Lung microvascular endothelial cell (primary cell): ENCODE results near the gene DCAF8L2. TPM values are rescaled to one million over a fixed set of nuclear protein-coding genes. Genes with fewer than 3 reads are reported as not detected.
A peak's percentile ranks its signal among the peaks of the same experiment; 100 is the strongest.
"Not testable (repeated sequence)": the region's sequence is repeated elsewhere in the genome, so short reads cannot be mapped to it uniquely, and the experiment has no call there.

Experiments
- DNase-seq, 2 donors: peaks; one replicate each; pipeline versions ENCODE4 v3.0.0 to v3.0.0-alpha.2; 2010; ENCODE audit warnings: low read depth in 2 of 2
- total RNA-seq: library from RNA; depleted of rRNA; stranded (reverse); fragments of >200 nt; gene quantifications from 2 replicates; pipeline ENCODE4 v1.2.1, GENCODE V29; 2014

DCAF8L2 gene
- total RNA-seq, 1 donor from 2014 or later: not detected

GRCh38 chrX:27679281-27679680 is 89.1 kb downstream of the DCAF8L2 start:
- no peak for DNase-seq

DNA sequence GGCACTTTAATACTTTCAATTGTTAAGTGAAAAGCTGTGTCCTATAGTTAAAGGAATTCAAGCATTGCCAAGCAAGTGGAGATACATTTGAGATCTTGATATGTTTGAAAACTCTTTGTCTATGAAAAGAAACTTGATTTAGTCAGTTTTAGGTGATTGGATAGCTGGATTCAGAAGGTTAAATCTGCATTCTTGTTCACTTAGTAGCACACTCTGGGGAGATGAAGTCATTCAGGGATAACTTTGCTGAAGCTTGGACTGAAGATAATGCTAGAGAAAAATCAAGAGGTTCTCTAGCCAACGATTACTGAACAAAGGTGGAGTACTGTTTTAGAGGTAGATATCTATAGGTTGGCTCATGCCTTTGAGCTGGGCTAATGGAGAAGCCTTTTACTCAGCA is 90.6 kb downstream of the DCAF8L2 start:
- no peak for DNase-seq

DNA sequence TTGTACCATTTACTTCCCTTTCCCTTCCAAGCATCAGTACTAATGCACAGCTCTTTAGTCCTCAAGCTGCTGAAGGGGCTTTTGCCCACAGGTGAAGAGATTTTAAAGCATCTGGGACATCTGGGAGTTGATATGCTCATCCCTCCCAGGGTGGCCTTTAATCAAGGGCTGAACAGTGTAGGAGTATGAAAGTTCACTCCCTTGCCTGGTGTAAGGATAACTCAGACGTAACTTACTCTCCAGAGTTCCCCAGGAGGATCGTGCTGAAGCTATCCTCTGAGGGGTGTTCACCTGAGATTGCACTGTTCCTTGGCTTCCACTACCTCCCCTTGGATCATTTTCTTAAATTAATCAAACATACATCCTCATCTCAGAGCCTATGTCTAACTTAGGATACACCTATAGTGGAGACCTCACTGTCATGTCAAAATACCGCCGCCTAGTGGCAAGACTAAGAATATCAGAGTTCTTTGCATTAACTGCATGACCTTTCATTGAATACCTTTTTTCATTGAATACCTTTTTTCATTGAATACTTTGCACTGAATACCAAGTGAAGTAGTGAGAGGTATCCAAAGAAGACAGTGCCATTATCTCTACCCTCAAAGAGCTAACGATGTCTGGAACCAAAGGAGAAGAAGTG is 93.5 kb downstream of the DCAF8L2 start:
- DNase-seq: peak; percentile 3 to 55

DNA sequence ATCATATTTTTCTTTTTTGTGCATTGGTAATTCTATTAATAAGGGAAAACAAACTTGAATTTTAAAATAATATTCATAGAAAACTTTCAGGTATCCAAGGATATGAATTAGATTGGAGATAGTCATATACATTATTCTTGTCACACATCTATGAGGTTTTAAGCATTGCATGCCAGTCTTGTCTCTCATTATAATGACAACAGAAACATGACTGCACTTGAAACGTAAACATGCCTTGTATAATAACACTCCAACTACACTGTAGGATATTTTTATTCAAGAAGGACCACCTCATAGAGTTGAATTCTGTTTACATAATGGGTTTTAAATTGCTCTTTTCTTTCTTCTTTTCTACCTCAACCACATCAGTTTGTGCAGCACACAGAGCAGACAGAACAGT is 104.5 kb downstream of the DCAF8L2 start:
- DNase-seq: no peak

- DNase-seq: no peak
Measured at GRCh38 chrX:27706526-27706925, 116.4 kb downstream of the DCAF8L2 start.

DNA sequence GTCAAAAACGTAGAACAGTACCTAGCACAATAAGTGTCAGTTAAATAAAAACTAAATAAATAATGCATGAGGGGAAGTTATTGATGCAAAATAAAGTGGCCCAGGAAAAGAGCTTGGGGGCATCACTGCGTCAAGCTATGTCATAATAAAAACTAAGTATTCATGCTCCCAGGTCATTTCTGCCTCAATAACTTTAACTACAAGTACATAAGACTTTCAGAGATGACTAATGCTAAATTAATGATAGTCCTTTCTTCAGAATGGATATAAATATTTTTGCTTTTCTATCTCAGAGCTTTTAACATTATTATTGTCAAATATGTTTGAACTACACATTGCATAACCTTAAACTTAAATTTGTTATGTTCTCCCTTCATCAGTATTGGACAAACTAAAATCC is 125.5 kb downstream of the DCAF8L2 start:
- no peak for DNase-seq

DNA sequence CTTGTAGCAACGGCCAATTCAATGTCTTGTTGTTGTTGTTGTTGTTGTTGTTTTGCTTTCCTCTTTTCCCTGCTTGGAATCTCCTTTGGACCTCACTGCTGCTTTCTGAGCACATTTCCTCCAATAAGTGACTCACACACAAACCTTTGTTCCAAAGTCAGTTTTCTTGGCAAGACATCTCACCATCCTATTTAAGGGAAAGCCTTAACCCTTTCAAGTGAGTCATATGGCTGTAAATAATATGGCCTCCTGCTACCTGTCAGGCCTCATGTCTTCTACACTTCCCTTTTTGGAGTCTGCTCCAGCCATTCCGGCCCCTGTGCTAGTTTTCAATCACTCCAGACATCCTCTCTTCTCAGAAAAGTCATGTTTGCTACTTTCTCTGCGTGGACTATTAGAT is 138.1 kb downstream of the DCAF8L2 start:
- peak in 1 of 2 donors; percentile 0 for DNase-seq

DNA sequence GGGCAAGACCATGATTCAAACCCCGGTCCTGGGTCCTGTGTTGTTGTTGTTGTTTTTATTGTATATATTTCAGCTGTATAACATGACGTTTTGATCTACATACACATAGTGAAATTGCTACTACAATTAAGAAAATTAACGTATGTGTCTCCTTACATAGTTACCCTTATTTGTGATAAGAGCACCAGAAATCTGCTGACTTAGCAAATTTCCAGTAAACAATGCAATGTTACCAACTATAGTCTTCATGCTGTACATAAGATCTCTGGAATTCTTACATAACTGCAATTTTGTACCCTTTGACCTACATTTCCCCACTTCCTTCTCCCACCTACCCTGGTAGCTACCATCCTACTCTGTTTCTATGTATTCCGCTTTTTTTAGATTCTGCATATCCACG is 141.8 kb downstream of the DCAF8L2 start:
- DNase-seq: no peak

DNA sequence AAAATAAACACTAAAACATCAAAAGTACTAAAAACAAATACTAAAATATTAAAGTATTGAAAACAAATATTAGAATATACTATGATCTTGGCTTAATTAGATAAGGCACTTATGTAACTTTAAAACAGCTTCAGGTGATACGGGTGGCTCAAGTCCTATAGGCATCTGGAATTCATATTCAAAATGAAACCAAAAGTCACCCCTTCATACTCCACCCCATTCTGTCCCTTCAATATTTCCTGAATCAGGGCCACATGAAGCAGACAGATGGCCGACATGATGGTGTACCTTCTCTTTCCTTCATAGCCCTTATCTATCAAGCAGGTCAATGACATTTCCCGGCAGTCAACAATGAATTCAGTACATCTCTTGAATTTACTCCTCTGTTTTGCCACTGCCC is 145.8 kb downstream of the DCAF8L2 start:
- no peak for DNase-seq

DNA sequence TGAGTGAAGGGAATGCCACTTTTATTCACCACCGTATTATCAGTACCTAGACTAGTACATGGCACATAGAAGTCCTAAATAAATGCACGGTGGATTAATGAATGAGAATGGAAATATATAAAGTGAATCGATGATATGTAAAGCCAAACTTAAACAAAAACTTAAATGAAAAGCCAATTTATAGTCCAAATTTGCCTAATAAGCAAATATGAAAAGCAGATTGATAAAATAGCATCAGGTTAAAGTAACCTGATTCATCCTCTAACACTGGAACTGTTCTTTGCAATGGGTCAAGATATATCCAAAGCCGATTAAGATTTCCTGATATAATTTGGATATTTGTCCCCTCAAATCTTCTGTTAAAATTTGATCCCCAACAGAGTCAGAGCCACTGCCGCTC is 150.8 kb downstream of the DCAF8L2 start:
- no peak for DNase-seq

DNA sequence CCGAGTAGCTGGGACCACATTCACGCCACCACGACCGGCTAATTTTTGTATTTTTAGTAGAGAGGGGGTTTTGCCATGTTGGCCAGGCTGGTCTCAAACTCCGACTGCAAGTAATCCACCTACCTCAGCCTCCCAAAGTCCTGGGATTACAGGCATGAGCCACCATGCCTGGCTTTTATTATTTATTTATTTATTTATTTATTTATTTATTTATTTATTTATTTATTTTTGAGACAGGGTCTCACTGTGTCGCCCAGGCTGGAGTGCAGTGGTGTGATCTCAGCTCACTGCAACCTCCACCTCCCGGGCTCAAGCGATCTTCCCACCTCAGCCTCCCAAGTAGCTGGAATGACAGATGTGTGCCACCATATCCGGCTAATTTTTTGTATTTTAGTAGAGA is 153.4 kb downstream of the DCAF8L2 start:
- DNase-seq: not testable (repeated sequence)

DNA sequence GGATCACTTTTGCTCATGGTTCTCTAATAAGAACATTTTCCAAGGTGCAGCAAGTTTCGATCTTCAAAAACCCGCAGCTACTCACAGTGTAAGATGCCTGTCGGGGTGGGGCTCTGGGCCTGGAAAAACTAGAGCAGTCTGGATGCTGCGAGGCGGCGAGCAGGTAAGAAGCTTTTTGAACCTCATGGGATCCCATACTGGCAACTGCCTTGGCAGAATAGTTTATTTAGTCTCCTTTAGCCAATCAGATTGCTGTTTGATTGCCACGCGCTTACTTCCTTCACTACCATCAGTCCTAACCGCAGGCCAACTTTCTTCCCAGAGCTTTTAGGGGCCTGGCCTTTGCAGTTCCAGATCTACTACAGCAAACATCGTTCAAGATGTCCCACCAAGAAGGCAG is 156.4 kb downstream of the DCAF8L2 start:
- DNase-seq: no peak

DNA sequence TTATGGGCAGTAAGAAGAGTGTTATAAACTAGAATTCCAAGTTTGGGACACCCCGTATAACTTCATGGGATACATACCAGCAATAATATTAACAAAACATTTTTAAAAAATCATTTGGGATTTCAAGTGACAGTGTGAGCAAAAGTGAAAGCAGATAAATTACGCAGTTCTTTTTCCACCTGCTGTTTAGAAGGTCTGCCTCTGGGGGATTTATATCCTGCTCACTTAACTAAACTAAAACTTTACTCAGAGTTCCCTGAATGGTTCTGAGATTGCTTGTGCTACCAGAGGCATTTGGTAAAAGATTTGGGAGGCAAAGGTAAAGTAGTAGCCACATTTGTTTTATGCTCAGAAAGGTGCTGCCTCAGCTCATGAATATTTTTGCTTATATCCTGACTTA is 160.2 kb downstream of the DCAF8L2 start:
- not testable (repeated sequence) for DNase-seq

- no peak for DNase-seq
Measured at GRCh38 chrX:27751976-27752375, 161.8 kb downstream of the DCAF8L2 start.

GRCh38 chrX:27765718-27766117 is 175.6 kb downstream of the DCAF8L2 start:
- DNase-seq: no peak

DNA sequence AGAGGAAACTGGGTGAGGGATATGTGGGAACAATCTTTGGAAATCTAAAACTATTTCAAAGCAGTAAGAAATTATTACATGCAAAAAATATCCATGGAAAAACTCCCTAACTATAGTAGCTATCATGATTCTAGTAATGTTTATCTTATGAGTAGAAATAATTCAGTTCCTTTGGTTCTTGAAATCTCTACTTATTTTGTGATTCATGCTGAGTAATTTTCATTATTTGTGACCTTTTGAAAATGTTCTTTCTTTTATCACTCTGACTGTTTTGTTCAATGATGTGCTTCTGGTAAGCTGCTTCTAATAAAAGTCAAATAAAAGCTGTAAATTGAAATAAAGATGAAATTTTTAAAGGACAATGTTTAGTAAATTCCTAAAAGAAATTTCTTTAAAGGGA is 177.2 kb downstream of the DCAF8L2 start:
- DNase-seq: no peak

GRCh38 chrX:27775984-27776383 is 185.8 kb downstream of the DCAF8L2 start:
- no peak for DNase-seq

DNA sequence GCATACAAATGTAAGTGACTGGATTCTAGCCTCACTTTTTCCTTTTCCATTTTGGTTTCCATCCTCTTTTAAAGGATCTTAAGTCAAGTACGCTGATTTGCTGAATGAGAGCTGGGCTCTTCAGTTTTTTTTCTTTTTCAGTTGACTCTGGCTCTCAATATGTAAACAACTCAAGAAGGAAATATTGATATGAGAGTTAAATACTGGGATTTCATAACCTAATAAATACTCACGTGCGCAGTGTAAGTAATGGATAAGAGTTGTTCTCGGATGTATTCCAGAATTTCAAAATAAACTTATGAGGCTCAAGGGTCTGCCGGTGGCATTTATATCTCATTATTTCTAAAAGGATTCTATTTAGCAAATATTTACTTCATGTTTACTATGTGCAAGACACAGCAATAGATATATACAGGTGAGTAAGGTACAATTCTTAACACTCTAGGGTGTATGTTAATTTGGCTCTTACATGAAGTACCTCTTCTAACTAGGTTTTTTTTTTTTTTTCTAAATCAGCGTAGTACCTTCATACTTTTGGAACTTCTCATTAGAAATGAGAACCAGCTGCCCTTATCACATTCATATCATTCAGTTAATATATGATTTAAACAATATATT is 206.6 kb downstream of the DCAF8L2 start:
- no peak for DNase-seq

DNA sequence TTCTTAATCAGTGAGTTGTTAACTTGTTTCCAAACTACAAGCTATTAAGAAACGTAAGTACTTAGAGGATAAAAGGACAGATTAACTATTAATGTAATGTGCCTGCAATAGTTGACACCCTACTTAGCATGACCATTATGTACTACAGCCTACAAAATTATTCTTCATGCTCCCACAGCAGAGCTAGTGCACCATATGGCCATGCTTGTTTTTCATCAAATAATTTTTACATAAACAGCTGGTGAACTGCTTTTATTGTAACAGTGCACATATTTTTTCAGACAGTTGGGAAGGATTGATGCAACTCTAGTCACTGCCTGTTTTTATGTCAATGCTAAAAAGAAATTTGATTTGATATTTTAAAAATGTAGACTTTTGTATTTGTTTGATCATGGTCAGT is 207.4 kb downstream of the DCAF8L2 start:
- no peak for DNase-seq
